Peyer's patch (tissue), 4 donors: ENCODE measurements around the gene EML3.

Source experiments
- CTCF ChIP-seq, 6 experiments: fragments of 450-650 bp in 4 of 6; fragments of 200-600 bp in 2 of 6; sonication (generic) in 1 of 6; IDR thresholded peaks; one replicate each; pipeline ENCODE4 v1.5.1; 2017 to 2019; ENCODE audit warnings: antibody characterized with exemption in 6 of 6, mild to moderate bottlenecking in 3 of 6, moderate library complexity in 1 of 6
- POLR2A ChIP-seq, 2 donors: fragments of 450-650 bp; IDR thresholded peaks; one replicate each; pipeline ENCODE4 v1.5.1; 2017; ENCODE audit warnings: antibody characterized with exemption in 2 of 2, mild to moderate bottlenecking in 2 of 2, moderate library complexity in 2 of 2

- TF ChIP-seq CTCF (IDR thresholded peaks at IDR 0.05) = no peak
- no peak for TF ChIP-seq POLR2A (IDR thresholded peaks at IDR 0.05)
These were observed 58.0 kb downstream of the EML3 start for GRCh38 chr11:62554387-62555167.
